K562 (cell line): ENCODE data around the gene SPATA2. TPM values are rescaled to one million over a fixed set of nuclear protein-coding genes. Genes with fewer than 3 reads are reported as not detected.

Source experiments
- EP400 ChIP-seq: fragments of 450-650 bp; IDR thresholded peaks from 2 replicates; pipeline ENCODE4 v1.6.1; 2017; ENCODE audit warnings: antibody characterized with exemption, mild to moderate bottlenecking, moderate library complexity
- HSF4 ChIP-seq: fragments of 250-450 bp; sonication (Bioruptor Pico); IDR thresholded peaks from 2 replicates; pipeline ENCODE4 v2.1.2; 2022; ENCODE audit warnings: mild to moderate bottlenecking, moderate library complexity, borderline replicate concordance
- ID3 ChIP-seq, 2 experiments: fragments of 250-450 bp in 1 of 2; fragments of 450-650 bp in 1 of 2; sonication (Bioruptor Pico) in 1 of 2; IDR thresholded peaks; 2 replicates each; pipeline versions ENCODE4 v1.6.1 to v1.8.0; 2016 to 2021; ENCODE audit warnings: mild to moderate bottlenecking in 2 of 2, moderate library complexity in 2 of 2, missing compliant biosample characterization in 1 of 2, missing genetic modification characterization in 1 of 2
- MAFG ChIP-seq: fragments of 450-650 bp; conservative IDR thresholded peaks from 2 replicates; pipeline ENCODE4 v1.6.1; 2016; ENCODE audit warnings: missing genetic modification characterization, missing compliant biosample characterization
- MEIS2 ChIP-seq: fragments of 450-650 bp; IDR thresholded peaks from 2 replicates; pipeline ENCODE4 v1.6.1; 2014; ENCODE audit warnings: mild to moderate bottlenecking; ENCODE audit not compliant: partially characterized antibody
- NCOA1 ChIP-seq: fragments of 450-650 bp; IDR thresholded peaks from 2 replicates; pipeline ENCODE4 v1.6.1; 2016; ENCODE audit warnings: low read depth
- NFIX ChIP-seq: fragments of 250-450 bp; sonication (Bioruptor Pico); IDR thresholded peaks from 2 replicates; pipeline ENCODE4 v1.4.0; 2020; ENCODE audit warnings: low read depth, mild to moderate bottlenecking, moderate library complexity
- PURB ChIP-seq: sonication (generic); formaldehyde crosslinking; IDR thresholded peaks from 2 replicates; pipeline ENCODE4 v1.9.0; 2021; ENCODE audit warnings: low read depth, mild to moderate bottlenecking, missing genetic modification reagents
- SP1 ChIP-seq: sonication (generic); formaldehyde crosslinking; IDR thresholded peaks from 2 replicates; pipeline ENCODE4 v1.8.1; 2022; ENCODE audit warnings: mild to moderate bottlenecking, missing genetic modification reagents
- ZNF395 ChIP-seq: fragments of 200-800 bp; sonication (Bioruptor generic); IDR thresholded peaks from 2 replicates; pipeline ENCODE4 v1.6.1; 2017; ENCODE audit warnings: missing genetic modification characterization, missing compliant biosample characterization
- ZNF586 ChIP-seq: fragments of 450-650 bp; formaldehyde crosslinking; conservative IDR thresholded peaks from 2 replicates; pipeline ENCODE4 v1.4.0; 2020; ENCODE audit warnings: mild to moderate bottlenecking, moderate library complexity
- ZNF780A ChIP-seq: fragments of 250-450 bp; sonication (Bioruptor Pico); IDR thresholded peaks from 2 replicates; pipeline ENCODE4 v1.5.0; 2021; ENCODE audit warnings: mild to moderate bottlenecking
- polyA plus RNA-seq, 8 experiments: library from polyadenylated mRNA; depleted of rRNA in 4 of 8; stranded (reverse) in 5 of 8; unstranded in 3 of 8; fragments of >200 nt; fragmentation: Nextera tagmentation in 2 of 8; fragmentation: Illumina TruSeq in 1 of 8; extraction: Ambion mirVana in 2 of 8; extraction: Trizol in 1 of 8; gene quantifications; 2 replicates each; pipeline versions ENCODE4 v1.2.1 to v1.2.3, GENCODE V29; 2011 to 2014; ENCODE audit warnings: inconsistent platforms in 1 of 8, missing spikeins in 1 of 8
- total RNA-seq, 7 experiments: library from RNA; depleted of rRNA in 6 of 7; stranded (reverse); fragments of >200 nt in 6 of 7; fragmentation: Illumina TruSeq in 2 of 7; extraction: Trizol in 2 of 7; gene quantifications; 2 replicates each; pipeline versions ENCODE4 v1.2.1 to v1.2.3, GENCODE V29; 2011 to 2021; ENCODE audit warnings: low replicate concordance in 1 of 7

SPATA2 gene
- total and polyA plus RNA-seq, 9 of the 15 experiments (the other 6 are each of a cell fraction or from before 2014, with no cell fraction given) = 0.46 to 8.2 (median 2.7) TPM

GRCh38 chr20:49925901-49926454 lies 10.6 kb upstream of the SPATA2 start (continued):
- TF ChIP-seq ID3 (CRISPR knock-in tag; IDR thresholded peaks at IDR 0.05) = no peak
- no peak for TF ChIP-seq ID3 (tag; IDR thresholded peaks at IDR 0.05)
- no peak for TF ChIP-seq PURB (CRISPR knock-in tag)
- no peak for TF ChIP-seq ZNF586
- no peak for TF ChIP-seq ZNF395 (CRISPR knock-in tag)
- TF ChIP-seq NCOA1 = no peak
- no peak for TF ChIP-seq ZNF780A (CRISPR knock-in tag)
- TF ChIP-seq MEIS2 = no peak
- no peak for TF ChIP-seq SP1 (CRISPR knock-in tag)
- TF ChIP-seq EP400 = peak; percentile 33; the same call in 1 of the 2 replicates
- no peak for TF ChIP-seq HSF4 (CRISPR knock-in tag)
- peak; percentile 98 for TF ChIP-seq MAFG (tag)
- TF ChIP-seq NFIX (CRISPR knock-in tag) = no peak
